ENCODE measurements around the gene DNA2. TPM values are rescaled to one million over a fixed set of nuclear protein-coding genes. Genes with fewer than 3 reads are reported as not detected.

DNA2 gene
- total RNA-seq, 1 experiment from 2014 or later = 43.4 TPM

- Histone ChIP-seq H3K27ac (ENCODE audit: insufficient read length, low read depth, low read length) (no peak overlapping the region), H2AK5ac (ENCODE audit: insufficient read length, low read length) (no peak overlapping the region), H3K14ac (ENCODE audit: insufficient read depth, low read length) (no peak overlapping the region), H2BK20ac (ENCODE audit: low read depth, low read length, poor library complexity, severe bottlenecking) (no peak overlapping the region), H3K18ac (ENCODE audit: insufficient read length, low read depth, low read length) (no peak overlapping the region), H3K4me2 (ENCODE audit: insufficient read depth, insufficient read length, low read length) (no peak overlapping the region), H3K4ac (ENCODE audit: low read depth, low read length) (no peak overlapping the region), H2BK15ac (ENCODE audit: low read depth, low read length) (no peak overlapping the region), H3K79me2 (ENCODE audit: insufficient read depth, low read length) (no peaks in the 10 kb centered on the region), H3K23me2 (ENCODE audit: insufficient read length, low read depth, low read length, poor library complexity, severe bottlenecking) (no peaks in the 10 kb centered on the region), H3K23ac (ENCODE audit: insufficient read length, low read depth, low read length) (no peak overlapping the region), H3K56ac (ENCODE audit: insufficient read length, low read depth, low read length) (no peak overlapping the region), H3K9me3 (ENCODE audit: control insufficient read depth, low read depth, low read length) (no peaks in the 10 kb centered on the region), H3T11ph (ENCODE audit: low read length) (no peak overlapping the region), H3K9ac (ENCODE audit: extremely low read depth, insufficient read length, low read length) (no peak overlapping the region), H2AFZ (ENCODE audit: low read length) (no peak overlapping the region), H2BK5ac (ENCODE audit: insufficient read length, low read length) (no peak overlapping the region), H2BK12ac (ENCODE audit: insufficient read length, low read depth, low read length) (no peak overlapping the region), H4K20me1 (ENCODE audit: control insufficient read depth, insufficient read depth, insufficient read length) (no peaks in the 10 kb centered on the region), H4K91ac (ENCODE audit: insufficient read length, low read depth, low read length) (no peak overlapping the region), H3K79me1 (ENCODE audit: insufficient read depth, low read depth, low read length, poor library complexity, severe bottlenecking) (no peaks in the 10 kb centered on the region), H4K8ac (replicated peaks; ENCODE audit: insufficient read length, low read depth, low read length) (no peak overlapping the region), H2BK120ac (ENCODE audit: low read depth, low read length, poor library complexity, severe bottlenecking) (no peak overlapping the region), H4K5ac (ENCODE audit: insufficient read length, low read depth, low read length) (no peak overlapping the region), H3K4me1 (ENCODE audit: insufficient read depth, low read length) (no peaks in the 10 kb centered on the region), H3K27me3 (ENCODE audit: insufficient read depth, low read length) (no peaks in the 10 kb centered on the region)
- Mint-ChIP-seq H3K4me3 (no peak overlapping the region), H3K27ac (no peak overlapping the region), H3K9me3 (no peaks in the 10 kb centered on the region), H3K27me3 (ENCODE audit: low read depth) (no peaks in the 10 kb centered on the region), H3K36me3 (ENCODE audit: insufficient read depth in 1 of 3, low read depth in 3 of 3) (peaks cover 0 to 36% (median 25%) of the 10 kb centered on the region in 3 experiments; a peak in 6 of 7 replicates), H3K4me1 (no peaks in the 10 kb centered on the region)
- 100% methylated on average over 1 of the region's 3 CpGs for WGBS (ENCODE audit: extremely low coverage, insufficient read length, low lambda C conversion rate)
- TF ChIP-seq, protein P1, sequence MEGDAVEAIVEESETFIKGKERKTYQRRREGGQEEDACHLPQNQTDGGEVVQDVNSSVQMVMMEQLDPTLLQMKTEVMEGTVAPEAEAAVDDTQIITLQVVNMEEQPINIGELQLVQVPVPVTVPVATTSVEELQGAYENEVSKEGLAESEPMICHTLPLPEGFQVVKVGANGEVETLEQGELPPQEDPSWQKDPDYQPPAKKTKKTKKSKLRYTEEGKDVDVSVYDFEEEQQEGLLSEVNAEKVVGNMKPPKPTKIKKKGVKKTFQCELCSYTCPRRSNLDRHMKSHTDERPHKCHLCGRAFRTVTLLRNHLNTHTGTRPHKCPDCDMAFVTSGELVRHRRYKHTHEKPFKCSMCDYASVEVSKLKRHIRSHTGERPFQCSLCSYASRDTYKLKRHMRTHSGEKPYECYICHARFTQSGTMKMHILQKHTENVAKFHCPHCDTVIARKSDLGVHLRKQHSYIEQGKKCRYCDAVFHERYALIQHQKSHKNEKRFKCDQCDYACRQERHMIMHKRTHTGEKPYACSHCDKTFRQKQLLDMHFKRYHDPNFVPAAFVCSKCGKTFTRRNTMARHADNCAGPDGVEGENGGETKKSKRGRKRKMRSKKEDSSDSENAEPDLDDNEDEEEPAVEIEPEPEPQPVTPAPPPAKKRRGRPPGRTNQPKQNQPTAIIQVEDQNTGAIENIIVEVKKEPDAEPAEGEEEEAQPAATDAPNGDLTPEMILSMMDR (conservative IDR thresholded peaks at IDR 0.05) = no peak
- no peak for DNase-seq
Measured at GRCh38 chr10:68364101-68364886, 107.5 kb downstream of the DNA2 start.

Other genes starting within 250 kb of the DNA2 start
- 0.20 and 0.29 TPM in 2 replicates for gene ATOH7, start 239.9 kb downstream of the DNA2 start, total RNA-seq (2021)
- 234 and 244 TPM in 2 replicates for gene HNRNPH3, start 139.9 kb downstream of the DNA2 start, total RNA-seq (2021)
- 2.4 and 3.5 TPM in 2 replicates for gene PBLD, start 139.0 kb downstream of the DNA2 start, total RNA-seq (2021)
- gene RUFY2, start 64.7 kb downstream of the DNA2 start, total RNA-seq (2021) = 14.0 and 14.1 TPM in 2 replicates
- 11.4 and 12.7 TPM in 2 replicates for gene SLC25A16, start 55.5 kb upstream of the DNA2 start, total RNA-seq (2021)
- 52.1 and 53.4 TPM in 2 replicates for gene TET1, start 88.4 kb upstream of the DNA2 start, total RNA-seq (2021)
- gene CCAR1, start 249.3 kb upstream of the DNA2 start, total RNA-seq (2021) = 113 and 118 TPM in 2 replicates

All from H9 (cell line).